A549 (cell line): ENCODE measurements around the gene TRIM71. TPM values are rescaled to one million over a fixed set of nuclear protein-coding genes. Genes with fewer than 3 reads are reported as not detected.

Source experiments
- ATAC-seq, 2 experiments: fragments of 200-7000 bp in 1 of 2; fragments of >200 bp in 1 of 2; cut with Nextera tagmentation in 1 of 2; cut with Tn5 transposase in 1 of 2; 3 replicates each; pipeline versions ENCODE4 v1.8.0 to v1.9.1; 2018 to 2020; ENCODE audit warnings: mild to moderate bottlenecking in 1 of 2, moderate library complexity in 1 of 2
- CTCF ChIA-PET: fragments of 300-600 bp; sonication (Branson Sonifier 250); formaldehyde crosslinking; extraction: SDS; loops from one replicate; lab custom pipeline; 2021; ENCODE audit warnings: antibody characterized with exemption, inconsistent platforms; lab: Yijun Ruan, JAX
- POLR2A ChIA-PET: fragments of 350-600 bp; formaldehyde crosslinking; extraction: SDS; loops from one replicate; lab custom pipeline; 2021; ENCODE audit warnings: antibody characterized with exemption, inconsistent platforms; lab: Yijun Ruan, JAX
- DNase-seq, 2 experiments: peaks; one replicate each; pipeline versions ENCODE4 v3.0.0 to v3.0.0-alpha.2; 2011 to 2016; ENCODE audit warnings: low read depth in 1 of 2, low spot score in 1 of 2
- FAIRE-seq: peaks from 2 replicates; lab custom pipeline; 2011; peaks lifted over from hg19 to GRCh38; lab: Jason Lieb, UNC
- H3K27ac ChIP-seq, 2 experiments: fragments of >200 bp; sonication (Bioruptor Twin); formaldehyde crosslinking; 3 replicates each; pipeline ENCODE4 v1.5.1; 2016 to 2017
- H3K4me1 ChIP-seq: fragments of >200 bp; sonication (Bioruptor Twin); formaldehyde crosslinking; 3 replicates; pipeline ENCODE4 v1.6.1; 2016
- H3K4me2 ChIP-seq: fragments of >200 bp; sonication (Bioruptor Twin); formaldehyde crosslinking; 3 replicates; pipeline ENCODE4 v1.6.1; 2016
- H3K4me3 ChIP-seq: fragments of >200 bp; sonication (Bioruptor Twin); formaldehyde crosslinking; 3 replicates; pipeline ENCODE4 v1.5.1; 2016
- H3K9me3 ChIP-seq: fragments of >200 bp; sonication (Bioruptor Twin); formaldehyde crosslinking; 3 replicates; pipeline ENCODE4 v1.6.1; 2016
- BHLHE40 ChIP-seq: IDR thresholded peaks from 2 replicates; pipeline ENCODE4 v1.6.1; 2012; ENCODE audit warnings: low read depth, low read length, inconsistent platforms
- CBX8 ChIP-seq: fragments of 200-600 bp; sonication (generic); IDR thresholded peaks from 2 replicates; pipeline ENCODE4 v1.6.1; 2016
- CEBPB ChIP-seq, 2 experiments: fragments of >200 bp in 1 of 2; sonication (Bioruptor Twin) in 1 of 2; formaldehyde crosslinking in 1 of 2; IDR thresholded peaks; 2 replicates each; pipeline ENCODE4 v1.6.1; 2012 to 2016
- FOSL2 ChIP-seq, 2 experiments: fragments of 450-650 bp in 1 of 2; fragments of >200 bp in 1 of 2; sonication (Bioruptor Twin) in 1 of 2; formaldehyde crosslinking; IDR thresholded peaks; 2 replicates each; pipeline versions ENCODE4 v1.5.0 to v1.6.1; 2016 to 2020; ENCODE audit warnings: mild to moderate bottlenecking in 1 of 2, moderate library complexity in 1 of 2
- FOXS1 ChIP-seq: fragments of 250-450 bp; sonication (Bioruptor Pico); IDR thresholded peaks from 2 replicates; pipeline ENCODE4 v1.5.0; 2020; ENCODE audit warnings: mild to moderate bottlenecking, moderate library complexity
- GATA3 ChIP-seq: IDR thresholded peaks from 2 replicates; pipeline ENCODE4 v1.6.1; 2012; ENCODE audit warnings: borderline replicate concordance
- HDAC2 ChIP-seq: fragments of 200-600 bp; sonication (generic); IDR thresholded peaks from 2 replicates; pipeline ENCODE4 v1.6.1; 2016
- HOXB13 ChIP-seq: fragments of 250-450 bp; sonication (Bioruptor Pico); IDR thresholded peaks from 2 replicates; pipeline ENCODE4 v1.5.0; 2020; ENCODE audit warnings: low read depth, mild to moderate bottlenecking, moderate library complexity
- JUN ChIP-seq, 2 experiments: fragments of >200 bp; sonication (Bioruptor Twin); formaldehyde crosslinking; IDR thresholded peaks; 2 replicates in 1 of 2; 3 replicates in 1 of 2; pipeline ENCODE4 v1.6.1; 2016 to 2017
- JUNB ChIP-seq: fragments of >200 bp; sonication (Bioruptor Twin); formaldehyde crosslinking; IDR thresholded peaks from 2 replicates; pipeline ENCODE4 v1.6.1; 2016
- KDM1A ChIP-seq: fragments of 200-600 bp; sonication (generic); IDR thresholded peaks from 2 replicates; pipeline ENCODE4 v1.6.1; 2016; ENCODE audit warnings: low read depth, mild to moderate bottlenecking
- MAFK ChIP-seq: fragments of 450-650 bp; IDR thresholded peaks from 2 replicates; pipeline ENCODE4 v1.6.1; 2014; ENCODE audit not compliant: partially characterized antibody
- NR3C1 ChIP-seq: fragments of >200 bp; sonication (Bioruptor Twin); formaldehyde crosslinking; IDR thresholded peaks from 3 replicates; pipeline ENCODE4 v1.6.1; 2017
- POLR2A ChIP-seq: IDR thresholded peaks from 2 replicates; pipeline ENCODE4 v1.6.1; 2012; ENCODE audit warnings: mild to moderate bottlenecking, low read length
- POLR2AphosphoS2 ChIP-seq: conservative IDR thresholded peaks from 2 replicates; pipeline ENCODE4 v1.6.1; 2012; ENCODE audit warnings: low read length, improper control_type of control experiment, inconsistent platforms
- RAD21 ChIP-seq, 2 experiments: fragments of >200 bp in 1 of 2; sonication (Bioruptor Twin) in 1 of 2; formaldehyde crosslinking in 1 of 2; IDR thresholded peaks in 1 of 2; conservative IDR thresholded peaks in 1 of 2; 2 replicates in 1 of 2; 3 replicates in 1 of 2; pipeline ENCODE4 v1.6.1; 2012 to 2018; ENCODE audit warnings: inconsistent platforms in 1 of 2
- RCOR1 ChIP-seq: fragments of 150-350 bp; IDR thresholded peaks from 2 replicates; pipeline ENCODE4 v1.6.1; 2014; ENCODE audit warnings: antibody characterized with exemption, low read length, low read depth
- RNF2 ChIP-seq: fragments of 200-600 bp; sonication (generic); IDR thresholded peaks from 2 replicates; pipeline ENCODE4 v1.6.1; 2016; ENCODE audit warnings: low read depth, mild to moderate bottlenecking, antibody characterized with exemption, moderate library complexity, borderline replicate concordance
- SMC3 ChIP-seq: fragments of >200 bp; sonication (Bioruptor Twin); formaldehyde crosslinking; IDR thresholded peaks from 3 replicates; pipeline ENCODE4 v1.6.1; 2018; ENCODE audit warnings: inconsistent platforms
- SREBF2 ChIP-seq: fragments of 450-650 bp; IDR thresholded peaks from 2 replicates; pipeline ENCODE4 v1.6.1; 2014; ENCODE audit warnings: mild to moderate bottlenecking, moderate library complexity
- TP53 ChIP-seq: fragments of 250-450 bp; sonication (Bioruptor Pico); IDR thresholded peaks from 2 replicates; pipeline ENCODE4 v1.5.0; 2021; ENCODE audit warnings: mild to moderate bottlenecking, moderate library complexity
- ZC3H11A ChIP-seq: fragments of 450-650 bp; IDR thresholded peaks from 2 replicates; pipeline ENCODE4 v1.6.1; 2014; ENCODE audit warnings: antibody characterized with exemption, mild to moderate bottlenecking
- ZFP36 ChIP-seq: fragments of 450-650 bp; IDR thresholded peaks from 2 replicates; pipeline ENCODE4 v1.6.1; 2014; ENCODE audit warnings: borderline replicate concordance; ENCODE audit not compliant: partially characterized antibody
- WGBS: methylation state at CpG from one replicate; pipeline ENCODE4 v1.1.6; 2017; ENCODE audit errors: missing lambda C conversion rate; 5-methylcytosine and 5-hydroxymethylcytosine counted together
- polyA plus RNA-seq, 4 experiments: library from polyadenylated mRNA; depleted of rRNA in 3 of 4; stranded (reverse); fragments of >200 nt; fragmentation: RNase III in 1 of 4; extraction: RNeasy Plus Mini Kit Qiagen cat#74134 plus additional on column Dnase treatment in 1 of 4; gene quantifications; 2 replicates in 3 of 4; 3 replicates in 1 of 4; pipeline ENCODE4 v1.2.3, GENCODE V29; 2011 to 2017
- TF ChIP-seq, protein P1 (sequence below): fragments of >200 bp; sonication (Bioruptor Twin); formaldehyde crosslinking; IDR thresholded peaks from 3 replicates; pipeline ENCODE4 v1.5.1; 2016
- TF ChIP-seq, protein P2 (sequence below): IDR thresholded peaks from 2 replicates; pipeline ENCODE4 v1.6.1; 2012
- TF ChIP-seq, protein P3 (sequence below): fragments of 250-450 bp; sonication (Bioruptor Pico); IDR thresholded peaks from 2 replicates; pipeline ENCODE4 v1.5.0; 2021; ENCODE audit warnings: mild to moderate bottlenecking, moderate library complexity, borderline replicate concordance
- TF ChIP-seq, protein P4 (sequence below): fragments of 150-350 bp; IDR thresholded peaks from 2 replicates; pipeline ENCODE4 v1.6.1; 2014; ENCODE audit warnings: low read depth, mild to moderate bottlenecking, low read length

The TRIM71 gene
- polyA plus RNA-seq, 2 of the 4 experiments (the other 2 are of a cell fraction), result 0.01 TPM; not detected in 1

DNA sequence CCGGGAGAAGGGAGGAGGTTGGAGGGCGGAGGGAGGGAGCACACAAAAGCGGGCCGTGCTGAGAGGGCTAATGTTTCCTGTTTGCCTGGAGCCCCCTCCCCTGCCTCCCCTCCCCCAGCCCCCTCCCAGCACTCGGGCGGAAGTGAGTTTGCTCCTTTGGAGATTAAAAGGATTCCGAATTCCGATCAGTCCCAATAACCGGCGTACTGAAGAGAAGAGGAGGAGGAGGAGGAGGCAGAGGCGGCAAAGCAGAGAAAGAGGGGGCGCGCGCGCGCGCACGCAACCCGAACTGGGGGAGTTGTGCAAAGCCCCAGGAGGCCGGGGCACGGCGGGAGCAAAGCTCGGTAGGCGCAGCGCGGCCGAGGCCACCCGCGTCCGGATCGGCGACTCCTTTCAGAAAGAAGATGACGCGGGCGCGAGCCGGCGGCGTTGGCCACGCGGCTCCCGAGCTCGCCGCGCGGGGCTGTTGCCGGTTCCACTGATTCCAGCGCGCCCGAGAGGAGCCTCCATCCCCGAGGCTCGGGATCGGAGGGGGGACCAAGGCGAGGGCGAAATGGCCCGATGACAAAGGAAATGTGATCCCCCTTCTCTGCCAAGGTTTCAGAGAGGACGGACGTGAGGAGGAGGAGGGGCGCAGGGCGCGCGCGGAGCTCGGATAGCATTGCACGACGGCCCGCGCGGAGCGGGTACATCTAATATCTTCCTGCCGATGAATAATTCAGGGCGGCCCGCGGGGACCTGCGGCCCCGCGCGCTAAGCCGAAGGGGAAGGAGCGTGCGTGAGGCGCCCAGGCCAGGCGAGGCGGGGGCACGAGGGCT, 1.1 kb upstream of the TRIM71 start:
- 12% methylated on average over 77 of the region's 85 CpGs for WGBS
- TF ChIP-seq POLR2AphosphoS2, result no peak
- TF ChIP-seq, protein P1, sequence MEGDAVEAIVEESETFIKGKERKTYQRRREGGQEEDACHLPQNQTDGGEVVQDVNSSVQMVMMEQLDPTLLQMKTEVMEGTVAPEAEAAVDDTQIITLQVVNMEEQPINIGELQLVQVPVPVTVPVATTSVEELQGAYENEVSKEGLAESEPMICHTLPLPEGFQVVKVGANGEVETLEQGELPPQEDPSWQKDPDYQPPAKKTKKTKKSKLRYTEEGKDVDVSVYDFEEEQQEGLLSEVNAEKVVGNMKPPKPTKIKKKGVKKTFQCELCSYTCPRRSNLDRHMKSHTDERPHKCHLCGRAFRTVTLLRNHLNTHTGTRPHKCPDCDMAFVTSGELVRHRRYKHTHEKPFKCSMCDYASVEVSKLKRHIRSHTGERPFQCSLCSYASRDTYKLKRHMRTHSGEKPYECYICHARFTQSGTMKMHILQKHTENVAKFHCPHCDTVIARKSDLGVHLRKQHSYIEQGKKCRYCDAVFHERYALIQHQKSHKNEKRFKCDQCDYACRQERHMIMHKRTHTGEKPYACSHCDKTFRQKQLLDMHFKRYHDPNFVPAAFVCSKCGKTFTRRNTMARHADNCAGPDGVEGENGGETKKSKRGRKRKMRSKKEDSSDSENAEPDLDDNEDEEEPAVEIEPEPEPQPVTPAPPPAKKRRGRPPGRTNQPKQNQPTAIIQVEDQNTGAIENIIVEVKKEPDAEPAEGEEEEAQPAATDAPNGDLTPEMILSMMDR, result no peak
- peak; percentile 44 for TF ChIP-seq RNF2
- TF ChIP-seq HDAC2, result peak; percentile 97; the same call in 1 of the 2 replicates
- TF ChIP-seq SMC3, result no peak
- Histone ChIP-seq H3K27ac (peak overlapping the region in 1 of 2 experiments; percentile 26; a peak in 1 of 6 replicates), H3K9me3 (no peaks in the 10 kb centered on the region), H3K4me2 (peak overlapping the region; percentile 94), H3K4me1 (peaks cover 34% of the 10 kb centered on the region), H3K4me3 (peak overlapping the region; percentile 49)
- peak in 1 of 2 experiments; percentile 16; a peak in 1 of 6 replicates for ATAC-seq
- POLR2A ChIA-PET, result no interaction called here
- FAIRE-seq, result no peak
- CTCF ChIA-PET, result interaction anchor here (0.5 to 1.3 kb wide), 3 partner anchors 21 to 86 kb away, joined by 3 to 5 read pairs (median 3); no protein-coding TSS in a partner anchor
- DNase-seq, result peak in 1 of 2 experiments; percentile 24

GRCh38 chr3:32817257-32817557, 590 bp upstream of the TRIM71 start:
- H3K27ac ChIP-seq, result no peak overlapping the region
- WGBS, result 39% methylated on average over 15 of the region's 49 CpGs
- no peak for TF ChIP-seq JUNB
- no peak for TF ChIP-seq CEBPB (IDR thresholded peaks at IDR 0.05)
- TF ChIP-seq RAD21 (conservative IDR thresholded peaks at IDR 0.05 in 1 of 2, IDR thresholded peaks at IDR 0.05 in 1 of 2), result no peak
- TF ChIP-seq HOXB13 (CRISPR knock-in tag), result no peak
- TF ChIP-seq JUN (IDR thresholded peaks at IDR 0.05), result no peak
- TF ChIP-seq NR3C1, result no peak
- no peak for TF ChIP-seq CBX8
- no peak; the same call in 1 of the 2 replicates for TF ChIP-seq RNF2
- no peak for TF ChIP-seq ZFP36
- TF ChIP-seq FOXS1 (CRISPR knock-in tag), result no peak
- no peak for TF ChIP-seq TP53 (CRISPR knock-in tag)
- no peak for TF ChIP-seq SREBF2
- TF ChIP-seq POLR2A, result no peak
- TF ChIP-seq, all 56 proteins: peak for 0
- peak overlapping the region; percentile 49 for H3K4me3 ChIP-seq
- FAIRE-seq, result no peak
- POLR2A ChIA-PET, result no interaction called here
- CTCF ChIA-PET, result interaction anchor here (0.5 to 1.3 kb wide), 3 partner anchors 21 to 86 kb away, joined by 3 to 5 read pairs (median 3); no protein-coding TSS in a partner anchor
- DNase-seq, result no peak
- no peaks in the 10 kb centered on the region for H3K9me3 ChIP-seq
- H3K4me1 ChIP-seq, result peaks cover 34% of the 10 kb centered on the region
- H3K4me2 ChIP-seq, result peak overlapping the region; percentile 94
- peak in 1 of 2 experiments; percentile 12; a peak in 3 of 6 replicates for ATAC-seq

- FAIRE-seq (no peak), ATAC-seq (peak; percentile 32 to 33; a peak in 3 of 6 replicates), DNase-seq (peak in 1 of 2 experiments; percentile 23)
- Histone ChIP-seq H3K4me3 (peak overlapping the region; percentile 49), H3K4me1 (peaks cover 26% of the 10 kb centered on the region), H3K4me2 (peak overlapping the region; percentile 94), H3K27ac (no peak overlapping the region), H3K9me3 (no peaks in the 10 kb centered on the region)
- ChIA-PET CTCF (no interaction called here), POLR2A (no interaction called here)
- WGBS, result 28% methylated on average over 31 of the region's 111 CpGs
- TF ChIP-seq GATA3, result no peak
- TF ChIP-seq, protein P2, sequence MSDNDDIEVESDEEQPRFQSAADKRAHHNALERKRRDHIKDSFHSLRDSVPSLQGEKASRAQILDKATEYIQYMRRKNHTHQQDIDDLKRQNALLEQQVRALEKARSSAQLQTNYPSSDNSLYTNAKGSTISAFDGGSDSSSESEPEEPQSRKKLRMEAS, result no peak; the same call in 1 of the 2 replicates
- TF ChIP-seq HDAC2, result no peak
- no peak for TF ChIP-seq RCOR1
- TF ChIP-seq MAFK, result no peak
- TF ChIP-seq ZC3H11A, result no peak
- TF ChIP-seq, protein P3, sequence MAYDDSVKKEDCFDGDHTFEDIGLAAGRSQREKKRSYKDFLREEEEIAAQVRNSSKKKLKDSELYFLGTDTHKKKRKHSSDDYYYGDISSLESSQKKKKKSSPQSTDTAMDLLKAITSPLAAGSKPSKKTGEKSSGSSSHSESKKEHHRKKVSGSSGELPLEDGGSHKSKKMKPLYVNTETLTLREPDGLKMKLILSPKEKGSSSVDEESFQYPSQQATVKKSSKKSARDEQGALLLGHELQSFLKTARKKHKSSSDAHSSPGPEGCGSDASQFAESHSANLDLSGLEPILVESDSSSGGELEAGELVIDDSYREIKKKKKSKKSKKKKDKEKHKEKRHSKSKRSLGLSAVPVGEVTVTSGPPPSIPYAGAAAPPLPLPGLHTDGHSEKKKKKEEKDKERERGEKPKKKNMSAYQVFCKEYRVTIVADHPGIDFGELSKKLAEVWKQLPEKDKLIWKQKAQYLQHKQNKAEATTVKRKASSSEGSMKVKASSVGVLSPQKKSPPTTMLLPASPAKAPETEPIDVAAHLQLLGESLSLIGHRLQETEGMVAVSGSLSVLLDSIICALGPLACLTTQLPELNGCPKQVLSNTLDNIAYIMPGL (CRISPR knock-in tag), result no peak
- no peak for TF ChIP-seq KDM1A
- TF ChIP-seq FOSL2 (IDR thresholded peaks at IDR 0.05), result no peak
- TF ChIP-seq FOSL2 (CRISPR knock-in tag; IDR thresholded peaks at IDR 0.05), result no peak
- TF ChIP-seq, protein P4, sequence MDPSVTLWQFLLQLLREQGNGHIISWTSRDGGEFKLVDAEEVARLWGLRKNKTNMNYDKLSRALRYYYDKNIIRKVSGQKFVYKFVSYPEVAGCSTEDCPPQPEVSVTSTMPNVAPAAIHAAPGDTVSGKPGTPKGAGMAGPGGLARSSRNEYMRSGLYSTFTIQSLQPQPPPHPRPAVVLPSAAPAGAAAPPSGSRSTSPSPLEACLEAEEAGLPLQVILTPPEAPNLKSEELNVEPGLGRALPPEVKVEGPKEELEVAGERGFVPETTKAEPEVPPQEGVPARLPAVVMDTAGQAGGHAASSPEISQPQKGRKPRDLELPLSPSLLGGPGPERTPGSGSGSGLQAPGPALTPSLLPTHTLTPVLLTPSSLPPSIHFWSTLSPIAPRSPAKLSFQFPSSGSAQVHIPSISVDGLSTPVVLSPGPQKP, result no peak
- TF ChIP-seq BHLHE40, result no peak
- TF ChIP-seq POLR2A, result no peak
Observed at GRCh38 chr3:32818229-32818969, 602 bp downstream of the TRIM71 start.
